HUES6 (cell line): Measurements from ENCODE around the gene MED27.

ENCODE experiments used
- H3K27ac ChIP-seq: 2 replicates; pipeline ENCODE4 v1.7.0; 2013; ENCODE audit warnings: low read depth, mild to moderate bottlenecking, low read length, inconsistent platforms
- H3K27me3 ChIP-seq: 2 replicates; pipeline ENCODE4 v1.6.1; 2013; ENCODE audit warnings: low read length; ENCODE audit not compliant: control insufficient read depth, insufficient read depth
- H3K36me3 ChIP-seq: 2 replicates; pipeline ENCODE4 v1.6.1; 2013; ENCODE audit warnings: low read length; ENCODE audit not compliant: control insufficient read depth, insufficient read depth
- H3K4me1 ChIP-seq: 2 replicates; pipeline ENCODE4 v1.6.1; 2013; ENCODE audit warnings: low read length; ENCODE audit not compliant: control insufficient read depth, insufficient read depth
- H3K4me3 ChIP-seq: 2 replicates; pipeline ENCODE4 v1.5.1; 2013; ENCODE audit warnings: low read depth, low read length
- H3K9ac ChIP-seq: one replicate; pipeline ENCODE4 v1.6.1; 2013; ENCODE audit warnings: mild to moderate bottlenecking, low read length
- H3K9me3 ChIP-seq: 2 replicates; pipeline ENCODE4 v1.6.1; 2013; ENCODE audit warnings: low read depth, low read length; ENCODE audit not compliant: control insufficient read depth, insufficient read depth

MED27 gene

GRCh38 chr9:132005899-132006298, 73.8 kb downstream of the MED27 start:
- H3K4me3 ChIP-seq: no peak overlapping the region
- H3K9me3 ChIP-seq: peaks cover 6% of the 10 kb centered on the region
- H3K27ac ChIP-seq: no peak overlapping the region
- no peaks in the 10 kb centered on the region for H3K27me3 ChIP-seq
- H3K9ac ChIP-seq: no peak overlapping the region
- peaks cover 47% of the 10 kb centered on the region for H3K4me1 ChIP-seq
- no peaks in the 10 kb centered on the region for H3K36me3 ChIP-seq

- H3K27me3 ChIP-seq: no peaks in the 10 kb centered on the region
- peaks cover 8% of the 10 kb centered on the region for H3K9me3 ChIP-seq
- no peak overlapping the region for H3K4me3 ChIP-seq
- no peak overlapping the region for H3K27ac ChIP-seq
- no peak overlapping the region for H3K9ac ChIP-seq
- peaks cover 47% of the 10 kb centered on the region for H3K4me1 ChIP-seq
- no peaks in the 10 kb centered on the region for H3K36me3 ChIP-seq
Observed at GRCh38 chr9:132004323-132004722, 75.3 kb downstream of the MED27 start.

- no peak overlapping the region for H3K27ac ChIP-seq
- peaks cover 46% of the 10 kb centered on the region for H3K4me1 ChIP-seq
- peaks cover 8% of the 10 kb centered on the region for H3K9me3 ChIP-seq
- no peak overlapping the region for H3K9ac ChIP-seq
- no peaks in the 10 kb centered on the region for H3K27me3 ChIP-seq
- H3K4me3 ChIP-seq: no peak overlapping the region
- H3K36me3 ChIP-seq: no peaks in the 10 kb centered on the region
Observed at GRCh38 chr9:132003896-132004295, 75.8 kb downstream of the MED27 start.

- Histone ChIP-seq H3K4me1 (peaks cover 41% of the 10 kb centered on the region), H3K27ac (no peak overlapping the region)
Observed at GRCh38 chr9:132003319-132003704, 76.4 kb downstream of the MED27 start.

GRCh38 chr9:132002643-132003318, 76.9 kb downstream of the MED27 start:
- H3K27ac ChIP-seq: no peak overlapping the region
- no peaks in the 10 kb centered on the region for H3K27me3 ChIP-seq
- peaks cover 8% of the 10 kb centered on the region for H3K9me3 ChIP-seq
- peaks cover 36% of the 10 kb centered on the region for H3K4me1 ChIP-seq
- no peak overlapping the region for H3K4me3 ChIP-seq
- H3K9ac ChIP-seq: no peak overlapping the region
- H3K36me3 ChIP-seq: no peaks in the 10 kb centered on the region

More at GRCh38 chr9:132003319-132003704, 76.4 kb downstream of the MED27 start:
- Histone ChIP-seq H3K9me3 (peaks cover 8% of the 10 kb centered on the region), H3K27me3 (no peaks in the 10 kb centered on the region), H3K36me3 (no peaks in the 10 kb centered on the region), H3K4me3 (no peak overlapping the region), H3K9ac (no peak overlapping the region)

- peaks cover 24% of the 10 kb centered on the region for H3K4me1 ChIP-seq
- H3K4me3 ChIP-seq: no peak overlapping the region
- H3K27me3 ChIP-seq: no peaks in the 10 kb centered on the region
- H3K36me3 ChIP-seq: no peaks in the 10 kb centered on the region
- no peak overlapping the region for H3K27ac ChIP-seq
- H3K9me3 ChIP-seq: peaks cover 8% of the 10 kb centered on the region
- no peak overlapping the region for H3K9ac ChIP-seq
Observed at GRCh38 chr9:132001567-132001966, 78.1 kb downstream of the MED27 start.

GRCh38 chr9:132000659-132001058, 79.0 kb downstream of the MED27 start:
- Histone ChIP-seq H3K36me3 (no peaks in the 10 kb centered on the region), H3K9ac (no peak overlapping the region), H3K27me3 (no peaks in the 10 kb centered on the region), H3K9me3 (peaks cover 8% of the 10 kb centered on the region), H3K27ac (no peak overlapping the region), H3K4me1 (peaks cover 15% of the 10 kb centered on the region), H3K4me3 (no peak overlapping the region)

- Histone ChIP-seq H3K27ac (no peak overlapping the region), H3K27me3 (no peaks in the 10 kb centered on the region), H3K9ac (no peak overlapping the region), H3K4me1 (peaks cover 15% of the 10 kb centered on the region), H3K9me3 (peaks cover 8% of the 10 kb centered on the region), H3K4me3 (no peak overlapping the region), H3K36me3 (no peaks in the 10 kb centered on the region)
Observed at GRCh38 chr9:131999692-132000551, 79.7 kb downstream of the MED27 start.

- no peak overlapping the region for H3K27ac ChIP-seq
- H3K9me3 ChIP-seq: peaks cover 8% of the 10 kb centered on the region
- H3K27me3 ChIP-seq: no peaks in the 10 kb centered on the region
- no peak overlapping the region for H3K4me3 ChIP-seq
- no peak overlapping the region for H3K9ac ChIP-seq
- H3K4me1 ChIP-seq: no peaks in the 10 kb centered on the region; the same call in 1 of the 2 replicates
- H3K36me3 ChIP-seq: no peaks in the 10 kb centered on the region
Observed at GRCh38 chr9:131997779-131998178, 81.9 kb downstream of the MED27 start.

GRCh38 chr9:131997076-131997475, 82.6 kb downstream of the MED27 start:
- Histone ChIP-seq H3K4me1 (no peaks in the 10 kb centered on the region; the same call in 1 of the 2 replicates), H3K27me3 (no peaks in the 10 kb centered on the region), H3K27ac (no peak overlapping the region), H3K36me3 (no peaks in the 10 kb centered on the region), H3K9ac (no peak overlapping the region), H3K4me3 (no peak overlapping the region), H3K9me3 (peaks cover 8% of the 10 kb centered on the region)

GRCh38 chr9:131995382-131995781, 84.3 kb downstream of the MED27 start:
- H3K4me3 ChIP-seq: no peak overlapping the region
- H3K27me3 ChIP-seq: no peaks in the 10 kb centered on the region
- H3K9me3 ChIP-seq: no peaks in the 10 kb centered on the region
- no peak overlapping the region for H3K27ac ChIP-seq
- H3K9ac ChIP-seq: no peak overlapping the region
- H3K4me1 ChIP-seq: no peaks in the 10 kb centered on the region; the same call in 1 of the 2 replicates
- no peaks in the 10 kb centered on the region for H3K36me3 ChIP-seq
